GM06990 (cell line): ENCODE results near the gene CFL1.

ENCODE experiments used
- DNase-seq: peaks from one replicate; pipeline ENCODE4 v3.0.0-alpha.2; 2011; ENCODE audit not compliant: insufficient read length; ENCODE audit errors: extremely low read depth
- H3K27me3 ChIP-seq: replicated peaks from 2 replicates; pipeline ENCODE4 v1.6.0; 2011; ENCODE audit warnings: low read length; ENCODE audit not compliant: control insufficient read depth, insufficient read depth
- H3K36me3 ChIP-seq: 2 replicates; pipeline ENCODE4 v1.5.1; 2011; ENCODE audit warnings: low read length; ENCODE audit not compliant: control insufficient read depth, insufficient read depth
- H3K4me3 ChIP-seq: replicated peaks from 2 replicates; pipeline ENCODE4 v1.5.1; 2011; ENCODE audit warnings: low read depth, mild to moderate bottlenecking, control low read depth, low read length
- TF ChIP-seq, protein P1 (sequence below): IDR thresholded peaks from 2 replicates; pipeline ENCODE4 v1.5.1; 2011; ENCODE audit warnings: low read length, control low read depth, mild to moderate bottlenecking, inconsistent platforms; ENCODE audit not compliant: insufficient read depth, poor library complexity, severe bottlenecking

CFL1 gene

DNA sequence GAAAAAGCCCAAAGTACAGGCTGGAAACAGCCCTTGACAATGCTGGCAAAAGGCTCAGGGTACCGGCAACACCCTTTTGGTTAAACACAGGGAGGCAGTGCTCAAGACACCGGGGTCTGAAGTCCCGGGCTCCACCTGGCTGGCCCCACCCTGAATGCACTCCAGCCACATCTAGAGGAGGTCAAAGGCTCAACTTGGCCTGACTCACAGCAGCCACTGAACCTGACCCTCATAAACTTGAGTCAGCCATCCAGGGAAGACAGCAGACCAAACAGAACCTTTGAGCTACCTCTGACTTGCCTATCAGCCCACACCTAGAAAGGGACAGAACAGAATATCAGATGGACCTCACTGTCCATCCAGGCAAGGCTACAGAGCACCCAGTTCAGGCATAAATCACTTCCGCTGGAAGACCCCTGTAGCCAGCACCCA lies 3.8 kb downstream of the CFL1 start:
- H3K36me3 ChIP-seq: peaks cover 38% of the 10 kb centered on the region
- no peak overlapping the region for H3K4me3 ChIP-seq
- TF ChIP-seq, protein P1, sequence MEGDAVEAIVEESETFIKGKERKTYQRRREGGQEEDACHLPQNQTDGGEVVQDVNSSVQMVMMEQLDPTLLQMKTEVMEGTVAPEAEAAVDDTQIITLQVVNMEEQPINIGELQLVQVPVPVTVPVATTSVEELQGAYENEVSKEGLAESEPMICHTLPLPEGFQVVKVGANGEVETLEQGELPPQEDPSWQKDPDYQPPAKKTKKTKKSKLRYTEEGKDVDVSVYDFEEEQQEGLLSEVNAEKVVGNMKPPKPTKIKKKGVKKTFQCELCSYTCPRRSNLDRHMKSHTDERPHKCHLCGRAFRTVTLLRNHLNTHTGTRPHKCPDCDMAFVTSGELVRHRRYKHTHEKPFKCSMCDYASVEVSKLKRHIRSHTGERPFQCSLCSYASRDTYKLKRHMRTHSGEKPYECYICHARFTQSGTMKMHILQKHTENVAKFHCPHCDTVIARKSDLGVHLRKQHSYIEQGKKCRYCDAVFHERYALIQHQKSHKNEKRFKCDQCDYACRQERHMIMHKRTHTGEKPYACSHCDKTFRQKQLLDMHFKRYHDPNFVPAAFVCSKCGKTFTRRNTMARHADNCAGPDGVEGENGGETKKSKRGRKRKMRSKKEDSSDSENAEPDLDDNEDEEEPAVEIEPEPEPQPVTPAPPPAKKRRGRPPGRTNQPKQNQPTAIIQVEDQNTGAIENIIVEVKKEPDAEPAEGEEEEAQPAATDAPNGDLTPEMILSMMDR: no peak
- no peak for DNase-seq
- H3K27me3 ChIP-seq: no peaks in the 10 kb centered on the region

DNA sequence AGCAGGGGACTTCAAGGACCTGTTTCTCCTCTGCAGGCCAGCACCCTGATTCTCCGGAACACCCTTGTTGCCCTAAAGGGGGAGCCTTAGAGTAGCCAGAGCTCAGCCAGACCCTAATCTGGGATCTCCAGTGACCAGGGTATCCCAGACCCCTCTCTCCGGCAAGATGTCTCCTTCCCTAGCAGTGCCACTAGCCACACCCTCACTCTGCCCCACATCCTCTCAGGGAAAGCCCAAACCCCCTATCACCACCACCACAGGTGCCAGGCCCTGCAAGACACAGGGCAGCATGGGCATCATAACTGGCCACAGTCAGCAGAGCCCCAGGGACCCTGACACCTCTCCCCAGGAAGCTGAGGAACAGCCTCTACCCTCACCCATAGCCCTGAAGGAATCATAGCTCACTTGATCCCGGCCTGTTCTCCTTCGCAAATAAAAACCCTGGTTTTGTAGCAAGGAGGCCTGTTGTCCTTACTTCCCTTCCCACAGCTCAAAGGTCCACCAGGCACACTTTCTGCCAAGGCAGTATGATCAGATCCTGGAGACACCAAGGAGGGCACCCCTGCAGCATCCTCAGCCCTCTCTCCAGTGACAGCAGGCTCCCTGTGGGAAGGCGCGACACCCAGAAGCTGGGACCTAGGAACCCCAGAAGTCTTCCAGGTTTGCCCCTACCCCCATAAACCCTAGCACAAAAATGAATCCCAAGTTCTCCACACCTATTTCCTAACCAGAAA lies 4.6 kb downstream of the CFL1 start:
- peaks cover 38% of the 10 kb centered on the region for H3K36me3 ChIP-seq
- TF ChIP-seq, protein P1: peak; percentile 5
- no peak for DNase-seq
- H3K4me3 ChIP-seq: no peak overlapping the region
- no peaks in the 10 kb centered on the region for H3K27me3 ChIP-seq

DNA sequence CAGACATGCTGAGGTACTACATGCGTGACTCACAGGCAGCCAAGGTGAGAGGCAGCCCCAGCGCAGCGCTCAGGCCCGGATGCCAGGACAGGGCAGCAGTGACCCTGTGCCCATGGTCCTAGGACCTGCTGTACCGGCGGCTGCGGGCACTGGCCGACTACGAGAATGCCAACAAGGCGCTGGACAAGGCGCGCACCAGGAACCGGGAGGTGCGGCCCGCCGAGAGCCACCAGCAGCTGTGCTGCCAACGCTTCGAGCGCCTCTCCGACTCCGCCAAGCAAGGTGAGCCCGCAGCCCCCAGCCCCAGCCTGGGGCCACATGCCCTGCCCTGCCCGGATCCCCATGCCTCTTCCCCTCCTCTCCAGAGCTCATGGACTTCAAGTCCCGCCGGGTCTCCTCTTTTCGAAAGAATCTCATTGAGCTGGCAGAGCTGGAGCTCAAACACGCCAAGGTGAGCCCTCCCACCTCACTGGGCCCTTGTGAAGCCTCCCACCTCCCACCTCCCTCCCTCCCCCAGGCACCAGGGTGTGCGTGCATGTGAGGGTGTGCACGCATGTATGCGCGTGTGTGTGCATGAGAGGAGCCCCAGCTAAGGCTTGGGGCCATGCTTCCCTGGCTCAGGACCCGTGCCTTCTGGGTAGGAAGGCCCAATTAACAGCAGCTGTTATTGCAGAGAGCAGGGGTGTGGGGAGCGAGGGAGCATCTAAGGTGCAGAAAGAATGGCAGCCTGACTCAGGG lies 5.3 kb downstream of the CFL1 start:
- Histone ChIP-seq H3K36me3 (peaks cover 38% of the 10 kb centered on the region), H3K27me3 (no peaks in the 10 kb centered on the region), H3K4me3 (no peak overlapping the region)
- TF ChIP-seq, protein P1: no peak
- DNase-seq: no peak

DNA sequence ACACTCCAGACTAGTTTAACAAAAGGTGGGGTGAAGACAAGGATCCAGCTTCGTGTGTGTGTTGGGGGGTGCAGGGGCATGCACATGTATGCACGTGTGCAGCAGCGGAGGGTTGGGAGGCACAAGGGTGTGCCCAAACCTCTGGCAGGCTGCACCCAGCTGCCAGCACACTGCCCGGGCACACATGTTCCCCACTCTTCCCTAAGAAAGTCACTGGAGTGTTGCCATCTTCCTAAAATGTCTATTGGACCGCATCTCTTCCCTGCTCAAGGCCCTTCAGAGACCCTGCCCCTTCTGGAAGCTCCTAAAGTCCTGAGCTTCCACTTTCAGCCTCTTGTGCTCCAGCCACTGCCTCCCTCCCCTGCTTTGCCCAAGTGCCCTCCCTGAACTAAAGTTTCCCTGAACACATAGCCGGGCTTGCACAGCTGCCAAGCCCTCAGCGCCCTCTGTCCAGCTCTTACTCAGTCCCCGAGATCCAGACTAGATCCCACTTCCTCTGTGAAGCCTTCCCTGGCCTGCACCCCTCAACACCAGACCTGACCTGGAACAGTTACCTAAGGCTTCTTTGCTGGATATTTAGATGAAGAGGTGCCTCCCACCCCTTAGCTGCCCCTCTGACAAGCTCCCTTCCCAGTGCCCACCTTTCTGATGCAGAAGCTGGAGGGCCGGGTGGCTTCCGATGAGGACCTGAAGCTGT lies 6.0 kb downstream of the CFL1 start:
- H3K36me3 ChIP-seq: peaks cover 38% of the 10 kb centered on the region
- TF ChIP-seq, protein P1: no peak

DNA sequence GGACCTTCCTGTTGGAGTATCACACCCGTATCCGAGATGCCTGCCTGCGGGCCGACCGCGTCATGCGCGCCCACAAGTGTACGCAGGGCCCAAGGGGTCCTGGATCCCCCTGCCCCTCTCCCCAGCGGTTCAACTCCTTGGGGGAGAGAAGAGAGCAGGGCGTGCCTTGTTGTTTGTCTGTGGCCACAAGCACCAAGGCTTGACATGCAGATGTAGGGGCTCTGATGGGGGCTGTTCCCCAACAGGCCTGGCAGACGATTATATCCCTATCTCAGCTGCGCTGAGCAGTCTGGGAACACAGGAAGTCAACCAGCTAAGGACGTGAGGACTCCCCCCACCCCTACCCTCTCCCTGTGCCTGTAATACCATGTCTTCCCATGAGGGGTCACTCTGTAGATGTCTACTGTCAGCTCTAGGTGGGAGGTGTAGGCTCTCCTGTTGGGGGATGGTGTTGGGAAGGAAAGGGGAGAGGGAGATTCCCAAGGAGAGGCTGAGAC lies 6.8 kb downstream of the CFL1 start:
- TF ChIP-seq, protein P1: peak; percentile 54
- DNase-seq: no peak
- Histone ChIP-seq H3K36me3 (peaks cover 38% of the 10 kb centered on the region), H3K27me3 (no peaks in the 10 kb centered on the region), H3K4me3 (no peak overlapping the region)

More for the DNA sequence above, 6.0 kb downstream of the CFL1 start:
- Histone ChIP-seq H3K4me3 (no peak overlapping the region), H3K27me3 (no peaks in the 10 kb centered on the region)
- DNase-seq: no peak
